NCI-H345 treated with DMSO at 0.1 percent for 48 hours (cell line): Measurements from ENCODE around the gene TSPEAR.

Source experiments
- DNase-seq: peaks from one replicate; lab custom pipeline; 2025; ENCODE audit not compliant: unreplicated experiment; lab: John Stamatoyannopoulos, UW

Gene TSPEAR

DNA sequence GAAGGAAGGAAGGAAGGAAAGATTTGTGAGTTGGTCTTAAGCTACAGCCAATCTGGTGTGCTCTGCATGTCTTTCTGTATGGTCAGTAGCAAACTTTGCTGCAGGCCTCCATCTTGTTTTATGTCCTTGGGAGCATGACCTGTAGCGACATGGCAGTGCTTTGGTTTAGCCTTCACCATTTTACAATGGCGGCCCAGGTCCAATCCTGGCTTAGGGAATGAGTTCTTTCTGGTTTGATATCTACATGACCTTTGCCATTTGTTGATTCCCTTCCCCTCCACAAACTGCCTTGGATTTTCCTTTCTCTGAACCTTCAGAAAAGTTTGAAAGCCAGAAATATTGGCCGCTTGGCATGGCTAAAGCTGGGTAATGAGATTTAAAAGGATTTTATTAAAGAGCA is 30.5 kb upstream of the TSPEAR start:
- no peak for DNase-seq

DNA sequence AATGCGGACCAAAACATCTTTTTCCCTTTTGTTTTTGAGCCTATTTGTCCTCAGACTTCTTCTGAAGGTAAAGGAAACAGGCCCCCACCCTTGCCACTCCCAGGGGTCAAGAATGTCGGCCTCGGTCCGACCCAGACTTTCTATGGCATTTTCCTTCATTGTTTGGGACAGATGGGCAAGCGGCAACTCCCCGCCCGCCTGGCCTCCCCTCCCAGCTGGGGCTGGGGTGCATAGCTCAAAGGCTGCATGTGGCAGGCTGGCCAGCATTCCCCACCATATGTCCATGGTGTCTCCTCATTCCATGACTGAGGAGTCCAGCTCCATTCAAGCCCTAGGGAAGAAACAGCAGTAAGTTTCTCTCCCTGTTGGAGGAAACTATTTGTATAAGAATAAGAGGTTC is 29.4 kb upstream of the TSPEAR start:
- no peak for DNase-seq

DNA sequence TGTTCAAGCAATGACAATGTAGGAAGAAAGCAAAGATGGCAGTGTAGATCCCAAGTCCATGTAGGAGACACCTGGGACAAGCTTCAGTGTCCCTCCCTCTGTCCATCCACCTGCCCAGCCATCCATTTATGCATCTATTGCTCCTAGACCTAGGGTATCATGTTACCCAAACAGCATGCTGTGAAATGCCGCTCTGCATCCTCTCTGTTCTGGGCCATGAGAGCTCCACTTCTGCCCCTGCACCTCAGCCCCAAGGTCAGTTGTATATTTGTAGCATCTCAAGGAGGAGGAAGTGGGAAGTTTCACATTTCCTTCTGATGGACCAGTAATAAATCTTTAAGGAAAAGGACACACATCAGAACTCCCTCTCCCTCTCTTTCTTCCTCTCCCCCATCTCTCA is 27.9 kb upstream of the TSPEAR start:
- DNase-seq, result no peak

DNA sequence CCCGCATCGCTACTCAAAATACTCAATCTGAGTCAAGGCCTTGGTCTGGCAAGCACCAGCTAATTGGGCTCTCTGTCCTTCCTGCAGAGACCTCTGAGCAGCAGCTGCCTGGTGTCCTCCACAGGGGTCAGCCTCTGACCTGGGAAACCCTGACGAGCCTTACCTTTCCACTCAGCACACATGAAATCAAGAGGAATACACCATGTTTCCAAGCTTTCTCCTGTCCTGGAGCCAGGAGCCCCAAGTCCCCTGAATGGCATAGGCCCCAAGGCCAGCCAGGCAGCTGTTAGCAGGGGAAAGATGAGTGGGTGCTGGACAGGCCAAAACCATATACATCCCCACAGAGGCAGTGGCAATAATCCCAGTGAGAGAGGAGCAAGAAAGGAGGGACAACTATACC is 27.2 kb upstream of the TSPEAR start:
- DNase-seq, result no peak

DNA sequence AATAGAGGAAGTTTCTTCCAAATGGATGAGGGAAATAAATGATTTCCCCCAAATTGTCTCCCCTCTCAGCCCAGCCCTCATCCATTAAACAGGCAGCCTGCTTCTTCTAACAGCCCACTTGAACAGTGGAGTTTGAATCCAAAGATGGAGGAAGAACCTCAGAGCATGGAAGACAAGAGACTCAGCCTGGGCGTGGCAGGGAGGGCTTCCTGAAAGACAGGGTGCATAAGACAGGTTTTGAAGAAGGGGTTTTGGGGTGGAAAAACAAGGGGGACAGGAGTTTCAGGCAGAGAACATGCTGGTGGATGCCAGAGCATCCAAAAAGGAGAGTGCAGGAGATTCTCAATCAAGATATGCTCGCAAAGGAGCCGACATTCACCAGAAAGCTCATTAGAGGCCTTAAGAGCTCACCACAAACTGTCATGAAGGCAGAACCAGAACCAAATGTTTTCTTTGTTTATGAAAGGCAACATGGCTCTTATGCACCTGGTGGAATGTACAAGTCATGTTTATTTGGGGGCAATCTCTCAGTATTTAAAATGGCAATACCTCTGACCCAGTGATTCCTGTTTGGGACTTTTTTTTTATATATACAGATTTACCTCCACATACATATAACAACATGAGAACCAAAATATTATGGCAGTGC is 26.5 kb upstream of the TSPEAR start:
- DNase-seq, result no peak

DNA sequence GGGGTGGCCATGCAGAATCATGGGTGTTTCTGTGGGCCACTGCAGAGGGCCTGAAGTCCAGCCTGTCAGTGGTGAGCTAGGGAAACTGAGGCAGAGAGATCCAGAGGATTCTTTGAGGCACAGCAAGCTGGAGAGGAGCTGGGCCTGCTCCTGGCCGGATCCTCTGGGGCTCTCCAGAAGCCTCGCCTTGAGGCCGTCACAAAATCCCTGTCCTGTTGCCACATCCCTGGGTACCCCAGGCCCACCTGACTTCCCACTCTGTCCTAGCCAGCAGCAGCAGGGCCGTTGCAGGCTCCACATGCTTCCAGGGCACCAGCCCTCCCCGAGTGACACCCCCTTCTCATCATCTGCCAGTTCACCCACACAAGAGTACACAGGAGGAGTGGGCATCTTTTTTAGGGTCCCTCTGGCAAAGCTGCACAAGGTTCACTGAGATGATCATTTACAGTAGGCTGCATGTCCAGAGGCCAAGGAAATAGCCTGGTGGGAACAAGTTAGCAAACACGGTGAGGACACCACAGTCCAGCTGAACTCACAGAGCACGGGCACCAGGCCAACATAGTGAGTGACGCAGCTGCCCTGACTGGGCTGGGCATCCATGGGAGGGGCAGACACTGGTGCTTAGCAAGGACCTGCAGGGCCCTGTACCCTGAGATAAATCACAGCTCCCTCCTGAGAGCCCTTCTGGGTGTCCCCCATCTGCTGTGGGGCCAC is 25.1 kb upstream of the TSPEAR start:
- DNase-seq, result no peak

DNA sequence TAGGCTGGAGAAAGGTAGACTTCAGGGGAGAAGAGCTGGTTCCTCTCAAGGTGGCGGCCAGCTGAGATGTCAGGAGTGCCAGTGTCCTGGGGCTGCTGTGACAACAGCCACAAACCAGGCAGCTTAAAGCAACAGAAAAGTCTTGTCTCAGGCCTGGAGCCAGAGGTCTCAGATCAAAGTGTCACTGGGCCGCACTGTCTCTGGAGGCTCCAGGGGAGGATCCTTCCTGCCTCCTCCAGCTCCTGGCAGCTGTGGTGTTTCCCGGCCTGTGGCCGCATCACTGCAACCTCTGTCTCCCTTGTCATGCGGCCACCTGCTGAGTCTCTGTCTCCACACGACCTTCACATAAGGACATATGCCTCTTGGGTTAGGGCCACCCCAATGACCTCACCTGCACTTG is 24.4 kb upstream of the TSPEAR start:
- DNase-seq, result no peak

DNA sequence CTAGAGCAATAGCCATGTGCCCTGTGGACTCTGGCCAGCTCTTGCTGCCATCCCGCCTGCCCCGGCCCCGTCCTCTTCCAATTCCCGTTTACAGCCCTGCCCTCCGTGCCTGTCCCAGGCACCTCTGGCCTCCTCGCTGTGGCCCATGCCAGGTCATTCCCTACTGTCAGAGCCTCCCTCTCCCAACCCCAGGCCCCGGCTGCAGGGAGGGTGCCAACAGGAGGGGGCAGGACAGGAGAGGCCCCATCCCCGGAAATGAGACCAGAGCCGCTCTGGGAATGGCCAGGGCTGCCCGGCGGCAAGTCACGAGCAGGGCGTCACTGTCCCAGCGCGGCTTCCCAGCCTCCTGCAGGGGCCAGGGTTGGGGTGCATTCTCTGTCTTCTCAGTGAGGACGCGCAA is 23.5 kb upstream of the TSPEAR start:
- no peak for DNase-seq

DNA sequence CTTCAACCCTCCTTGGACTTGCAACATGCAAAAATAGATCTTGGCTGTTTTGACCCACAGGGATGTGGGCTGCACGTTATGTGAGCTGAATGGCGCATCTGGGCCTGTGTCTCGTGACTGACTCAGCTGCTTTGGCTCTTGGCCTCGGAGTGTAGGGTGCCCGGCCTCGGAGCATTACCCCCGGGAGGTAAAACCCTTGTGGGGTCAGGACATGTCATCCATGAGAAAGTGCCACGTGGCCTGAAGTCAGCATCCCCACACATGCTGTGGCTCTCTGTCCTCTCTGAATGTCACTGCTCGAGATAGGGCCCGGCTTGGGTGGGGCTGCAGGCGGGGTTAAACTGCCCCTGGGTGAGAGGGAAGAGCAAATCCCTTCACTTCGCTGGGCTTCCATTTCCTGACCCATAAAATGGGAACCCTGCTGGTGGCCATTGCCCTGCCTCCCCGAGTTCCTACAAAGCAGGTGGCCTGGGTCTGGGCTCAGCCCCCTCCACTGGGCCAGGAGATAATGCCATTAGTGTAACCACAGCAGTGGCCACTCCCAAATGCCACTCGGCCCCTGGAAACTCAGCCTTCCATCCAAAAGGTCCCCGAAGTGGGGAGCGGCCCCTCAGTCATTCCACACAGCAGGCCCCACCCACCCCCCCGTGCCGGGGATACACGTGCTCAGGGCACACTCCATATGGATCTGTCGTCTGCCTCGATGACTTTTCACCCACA is 22.8 kb upstream of the TSPEAR start:
- DNase-seq, result no peak

DNA sequence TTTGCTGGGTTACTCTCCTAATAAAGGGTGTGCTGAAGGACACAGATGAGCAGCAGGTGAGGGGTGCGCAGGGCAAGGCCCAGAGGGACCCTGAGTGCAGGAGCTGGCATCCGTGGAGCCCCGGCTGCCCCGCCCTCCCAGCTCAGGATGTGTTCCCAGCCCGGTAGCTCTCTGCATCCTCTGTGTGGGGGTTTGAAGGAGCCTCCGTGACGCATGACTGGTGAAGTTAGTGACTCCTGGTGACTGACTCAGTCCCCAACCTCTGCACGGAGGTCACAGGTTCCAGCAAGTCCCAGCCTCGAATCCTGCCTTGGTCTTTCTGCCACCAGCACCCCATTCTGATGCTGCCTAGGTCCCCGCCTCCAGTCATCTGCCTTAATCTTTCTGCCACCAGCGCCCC is 21.6 kb upstream of the TSPEAR start:
- DNase-seq, result no peak

DNA sequence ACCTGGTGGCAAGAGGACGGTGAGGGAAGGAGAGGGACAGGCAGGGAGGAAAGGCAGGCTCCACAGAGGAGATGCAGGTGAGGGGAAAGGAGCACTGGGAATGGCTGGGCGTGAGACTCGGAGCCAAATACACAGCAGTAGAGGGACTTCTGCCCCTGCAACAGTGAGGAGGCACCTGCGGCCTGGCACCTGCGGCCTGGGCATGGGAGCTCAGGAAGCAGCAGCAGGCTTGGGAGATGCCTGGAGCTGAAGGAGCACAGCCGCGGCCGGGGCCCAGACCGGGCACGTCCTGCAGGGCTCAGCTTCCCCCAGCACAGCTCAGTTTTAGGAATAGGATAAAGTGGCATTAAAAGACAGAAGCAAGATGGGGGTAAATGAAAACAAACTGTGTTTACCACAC is 20.9 kb upstream of the TSPEAR start:
- no peak for DNase-seq

DNA sequence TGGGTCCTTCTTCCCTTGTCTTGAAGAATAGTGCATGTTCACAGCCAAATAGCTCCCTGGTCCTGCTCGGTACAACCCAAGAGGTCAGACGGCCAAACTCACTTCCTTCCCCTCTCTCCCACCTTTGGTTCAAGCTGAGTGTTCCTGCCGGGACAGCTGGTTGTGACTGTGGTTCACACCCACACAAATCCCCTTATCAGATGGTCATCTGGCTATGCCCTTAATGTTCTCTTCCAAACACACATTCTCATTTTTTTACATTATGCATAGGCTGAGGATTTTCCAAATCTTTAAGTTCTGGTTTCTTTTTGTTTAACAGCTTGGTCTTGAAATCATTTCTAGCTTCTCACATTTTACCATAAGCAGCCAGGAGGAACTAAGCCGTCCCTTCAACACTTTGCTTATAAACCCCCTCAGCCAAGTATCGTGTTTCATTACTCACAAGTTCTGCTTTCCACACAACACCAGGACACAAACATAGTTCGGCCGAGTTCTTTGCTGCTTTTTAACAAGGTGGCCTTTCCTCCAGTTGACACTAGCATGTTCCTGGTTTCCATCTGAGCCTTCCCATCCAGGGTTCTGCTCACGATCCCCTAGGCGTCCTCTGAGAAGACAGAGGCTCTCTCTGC is 19.7 kb upstream of the TSPEAR start:
- no peak for DNase-seq

DNA sequence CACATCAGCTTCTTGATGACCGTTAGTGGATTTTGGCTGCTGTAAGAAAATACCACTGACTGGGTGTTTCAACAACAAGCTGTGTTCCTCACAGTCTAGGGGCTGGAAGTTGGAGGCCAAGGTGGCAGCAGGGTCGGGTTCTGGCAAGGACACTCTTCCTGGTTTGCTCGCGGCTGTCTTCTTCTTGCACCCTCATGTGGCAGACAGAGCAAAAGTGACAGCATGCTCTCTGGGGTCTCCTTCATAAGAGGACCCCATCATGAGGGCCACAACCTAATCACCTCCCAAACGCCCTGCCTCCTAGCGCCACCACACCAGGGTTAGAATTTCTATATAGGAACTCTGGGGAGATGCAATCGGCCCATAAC is 18.6 kb upstream of the TSPEAR start:
- no peak for DNase-seq

DNA sequence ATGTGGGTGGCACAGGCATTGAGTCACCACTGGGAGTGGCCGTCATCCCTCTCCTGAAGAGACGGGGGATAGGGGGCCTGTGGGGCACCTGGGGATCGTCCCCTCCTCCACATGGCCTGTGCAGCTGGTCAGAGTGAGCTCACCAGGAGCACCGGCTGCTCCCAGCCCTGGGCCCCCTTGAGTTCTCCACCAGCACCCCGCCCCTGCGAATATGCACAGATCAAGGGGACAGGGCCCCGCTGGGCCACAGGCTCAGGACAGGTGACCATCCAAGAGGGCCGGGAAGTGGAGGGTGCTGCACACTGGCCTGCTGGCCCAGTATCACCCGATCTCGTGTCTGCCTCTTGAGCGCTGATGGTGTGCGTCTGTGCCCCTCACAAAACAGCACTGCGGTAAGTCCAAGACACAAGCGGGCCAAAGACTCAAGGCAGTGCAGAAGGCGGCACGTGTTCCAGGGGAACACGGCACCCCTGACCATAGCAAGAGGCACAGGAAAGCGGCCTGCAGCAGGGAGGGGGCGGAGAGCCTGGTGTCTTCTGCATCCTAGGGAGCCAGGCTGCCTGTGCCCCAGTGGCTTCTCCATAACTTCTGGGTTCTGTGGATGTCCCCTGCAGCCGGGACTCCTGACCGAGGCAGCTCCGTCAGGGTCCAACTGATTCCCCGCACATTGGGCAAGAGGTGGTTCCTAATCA is 18.1 kb upstream of the TSPEAR start:
- DNase-seq, result no peak

DNA sequence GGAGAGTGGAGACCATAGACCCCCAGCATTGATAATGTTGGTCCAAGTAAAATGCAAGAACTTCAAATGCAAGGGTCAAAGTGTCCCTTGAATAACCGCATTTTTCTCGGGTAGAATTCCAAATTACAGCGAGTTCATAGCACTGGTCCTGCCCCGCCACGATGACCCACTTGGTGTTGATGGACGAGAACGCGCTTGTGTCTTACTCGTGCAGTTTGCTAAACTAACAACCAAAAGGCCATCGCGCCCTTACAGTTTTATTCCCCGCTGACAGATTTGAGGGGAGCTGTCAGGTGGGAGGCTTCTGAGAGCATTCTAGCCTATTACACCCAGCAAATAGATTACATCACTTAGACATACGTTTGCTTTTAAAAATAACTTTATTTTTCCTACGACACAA is 17.3 kb upstream of the TSPEAR start:
- no peak for DNase-seq

DNA sequence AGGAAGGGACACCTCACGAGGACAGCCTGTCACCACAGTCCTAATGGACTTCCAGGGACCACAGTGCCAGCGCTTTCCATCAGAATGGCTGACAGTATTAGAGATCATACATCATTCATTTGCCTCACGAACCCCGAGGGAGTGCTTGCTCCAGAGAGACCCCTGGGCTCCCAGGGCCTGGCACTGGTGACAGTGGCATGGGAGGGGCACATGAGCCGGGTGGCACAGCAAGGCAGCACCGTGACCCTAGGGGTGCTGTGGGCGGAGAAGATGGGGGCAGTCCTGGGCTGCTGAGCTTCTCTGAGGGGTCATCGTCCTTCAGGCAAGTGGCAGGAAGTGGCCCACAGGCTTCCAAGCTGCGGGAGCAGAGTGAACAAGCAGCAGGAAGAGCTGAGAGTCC is 16.4 kb upstream of the TSPEAR start:
- DNase-seq, result no peak

DNA sequence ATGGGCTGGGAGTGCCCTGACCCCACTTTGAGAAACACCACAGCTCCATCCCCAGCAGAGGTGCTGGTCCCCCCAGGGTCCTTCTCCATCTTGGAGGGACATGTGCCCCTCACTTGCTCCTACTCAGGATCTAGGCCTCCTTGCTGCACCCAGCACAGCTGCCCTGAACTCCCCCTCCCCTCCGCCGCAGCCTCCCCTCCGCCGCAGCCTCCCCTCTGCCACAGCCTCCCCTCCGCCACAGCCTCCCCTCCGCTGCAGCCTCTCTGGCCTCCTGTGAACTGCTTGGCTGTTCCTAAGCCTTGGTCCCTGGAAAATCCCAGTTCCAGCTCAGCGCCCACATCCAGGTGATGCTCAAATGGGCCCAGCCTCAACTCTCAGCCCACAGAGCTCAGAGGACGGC is 15.9 kb upstream of the TSPEAR start:
- DNase-seq, result no peak

DNA sequence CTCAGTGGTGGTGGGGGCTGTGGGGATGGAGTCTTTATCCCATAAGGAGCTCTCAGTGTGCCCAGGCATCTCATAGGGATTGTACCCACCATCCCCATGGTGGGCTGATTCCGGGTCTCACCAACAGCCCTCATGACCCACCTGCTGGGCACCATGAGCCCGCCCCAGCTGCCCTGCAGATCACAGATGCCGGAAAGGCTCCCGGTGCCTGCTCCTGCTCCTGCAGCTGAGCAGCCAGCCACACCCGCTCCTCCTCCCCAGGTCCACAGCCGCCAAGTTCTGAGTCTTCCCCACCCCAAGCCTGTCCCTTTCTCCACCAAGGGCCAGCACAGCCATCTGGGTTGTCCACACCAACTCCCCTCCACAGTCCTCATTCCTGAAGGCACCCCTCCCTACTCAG is 15.5 kb upstream of the TSPEAR start:
- DNase-seq, result no peak

DNA sequence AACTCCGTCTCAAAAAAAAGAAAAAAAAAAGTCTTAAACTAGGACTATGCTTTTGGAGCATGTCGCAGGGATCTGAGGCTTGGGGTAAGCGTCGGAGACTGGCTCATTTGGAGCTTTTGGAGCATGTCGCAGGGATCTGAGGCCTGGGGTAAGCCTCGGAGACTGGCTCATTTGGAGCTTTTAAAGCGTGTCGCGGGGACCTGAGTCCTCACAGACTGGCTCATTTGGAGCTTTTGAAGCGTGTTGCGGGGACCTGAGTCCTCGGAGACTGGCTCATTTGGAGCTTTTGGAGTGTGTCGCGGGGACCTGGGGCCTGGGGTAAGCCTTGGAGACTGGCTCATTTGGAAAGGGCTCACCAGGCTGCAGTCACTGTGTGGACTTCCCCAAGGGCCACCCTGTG is 13.6 kb upstream of the TSPEAR start:
- DNase-seq, result no peak

DNA sequence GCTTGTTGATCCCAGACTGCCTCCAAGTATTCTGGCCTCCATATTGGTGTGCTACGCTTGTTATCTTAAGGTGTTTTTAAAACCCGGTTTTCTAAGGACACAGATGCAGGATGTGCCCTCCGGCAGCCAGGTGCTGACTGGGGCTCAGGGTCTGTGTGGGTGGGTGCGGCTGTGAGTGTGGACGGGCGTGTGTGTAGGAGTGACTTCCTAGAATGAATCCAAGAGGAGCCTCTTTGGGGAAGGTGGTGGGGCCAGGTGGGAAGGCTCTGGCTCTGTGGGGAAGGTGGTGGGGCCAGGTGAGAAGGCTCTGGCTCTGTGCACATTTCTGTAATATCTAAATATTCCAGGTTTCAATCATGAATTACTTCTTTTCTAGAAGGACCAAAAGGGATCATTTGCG is 12.8 kb upstream of the TSPEAR start:
- DNase-seq, result no peak
